H1 (cell line): ENCODE results near the gene WDR35. TPM values are rescaled to one million over a fixed set of nuclear protein-coding genes. Genes with fewer than 3 reads are reported as not detected.

ENCODE experiments used
- ASH2L ChIP-seq: fragments of 200-600, 300-600 bp; sonication (generic); IDR thresholded peaks from one replicate; pipeline ENCODE4 v1.7.1; 2017; ENCODE audit warnings: low read length
- ATF2 ChIP-seq: IDR thresholded peaks from 2 replicates; pipeline ENCODE4 v1.6.1; 2012; ENCODE audit warnings: low read length, inconsistent platforms
- CEBPB ChIP-seq: IDR thresholded peaks from 2 replicates; pipeline ENCODE4 v1.6.1; 2012; ENCODE audit warnings: low read depth, low read length
- CHD1 ChIP-seq: IDR thresholded peaks from 2 replicates; pipeline ENCODE4 v1.6.1; 2012; ENCODE audit warnings: low read depth, low read length, improper control_type of control experiment
- CHD2 ChIP-seq: IDR thresholded peaks from 2 replicates; pipeline ENCODE4 v1.6.1; 2012; ENCODE audit warnings: low read length, improper control_type of control experiment
- CTBP2 ChIP-seq: IDR thresholded peaks from 2 replicates; pipeline ENCODE4 v1.7.0; 2011; ENCODE audit warnings: borderline replicate concordance, mild to moderate bottlenecking, moderate library complexity, mixed read lengths, low read length; ENCODE audit not compliant: insufficient read depth, insufficient read length
- EZH2 ChIP-seq: fragments of 200-600 bp; sonication (generic); IDR thresholded peaks from 2 replicates; pipeline ENCODE4 v1.7.1; 2012; ENCODE audit warnings: low read depth, mild to moderate bottlenecking, moderate library complexity, low read length, inconsistent platforms; ENCODE audit not compliant: severe bottlenecking
- FOSL1 ChIP-seq: IDR thresholded peaks from 2 replicates; pipeline ENCODE4 v1.6.1; 2011; ENCODE audit warnings: mild to moderate bottlenecking, low read depth, low read length, moderate library complexity; ENCODE audit not compliant: insufficient read depth
- KDM1A ChIP-seq: fragments of 200-600, 300-600 bp; sonication (generic); IDR thresholded peaks from 2 replicates; pipeline ENCODE4 v1.7.1; 2016; ENCODE audit warnings: mild to moderate bottlenecking, low read length, borderline replicate concordance
- KDM5A ChIP-seq: fragments of 200-600 bp; IDR thresholded peaks from 2 replicates; pipeline ENCODE4 v1.7.1; 2012; ENCODE audit warnings: mild to moderate bottlenecking, low read length, inconsistent platforms, mixed read lengths
- NANOG ChIP-seq: IDR thresholded peaks from 2 replicates; pipeline ENCODE4 v1.6.1; 2011; ENCODE audit warnings: low read length, low read depth, mild to moderate bottlenecking, inconsistent platforms; ENCODE audit not compliant: insufficient read depth, poor library complexity, severe bottlenecking
- NRF1 ChIP-seq: IDR thresholded peaks from 2 replicates; pipeline ENCODE4 v1.6.1; 2011; ENCODE audit warnings: mild to moderate bottlenecking, low read depth, low read length, improper control_type of control experiment
- POLR2A ChIP-seq, 2 experiments: IDR thresholded peaks; 1 replicate in 1 of 2; 2 replicates in 1 of 2; pipeline ENCODE4 v1.6.1; 2011; ENCODE audit warnings: low read depth in 2 of 2, low read length in 2 of 2, mild to moderate bottlenecking in 2 of 2; ENCODE audit errors: control extremely low read depth in 1 of 2
- RAD21 ChIP-seq, 2 experiments: IDR thresholded peaks in 1 of 2; conservative IDR thresholded peaks in 1 of 2; 2 replicates each; pipeline ENCODE4 v1.6.1; 2011; ENCODE audit warnings: low read depth in 2 of 2, low read length in 2 of 2, improper control_type of control experiment in 1 of 2, inconsistent platforms in 1 of 2, mild to moderate bottlenecking in 1 of 2, moderate library complexity in 1 of 2
- RNF2 ChIP-seq: fragments of 200-900, 300-1000 bp; sonication (generic); IDR thresholded peaks from 2 replicates; pipeline ENCODE4 v1.7.1; 2016; ENCODE audit warnings: borderline replicate concordance, low read depth, mild to moderate bottlenecking, antibody characterized with exemption, low read length; ENCODE audit not compliant: poor library complexity, severe bottlenecking; ENCODE audit errors: missing control alignments
- RXRA ChIP-seq: IDR thresholded peaks from 2 replicates; pipeline ENCODE4 v1.6.1; 2011; ENCODE audit warnings: low read depth, mild to moderate bottlenecking, low read length, moderate library complexity; ENCODE audit not compliant: insufficient read depth
- SAP30 ChIP-seq: fragments of 300-600 bp; sonication (generic); IDR thresholded peaks from 2 replicates; pipeline ENCODE4 v1.7.1; 2012; ENCODE audit warnings: low read length, moderate library complexity, mild to moderate bottlenecking, inconsistent platforms; ENCODE audit not compliant: insufficient read depth, insufficient replicate concordance
- SP4 ChIP-seq: IDR thresholded peaks from 2 replicates; pipeline ENCODE4 v1.6.1; 2012; ENCODE audit warnings: low read length, inconsistent platforms
- USF2 ChIP-seq: IDR thresholded peaks from 2 replicates; pipeline ENCODE4 v1.6.1; 2011; ENCODE audit warnings: low read length, improper control_type of control experiment
- YY1 ChIP-seq: IDR thresholded peaks from 2 replicates; pipeline ENCODE4 v1.6.1; 2011; ENCODE audit warnings: low read depth, mild to moderate bottlenecking, low read length
- polyA plus RNA-seq, 7 experiments: library from polyadenylated mRNA; depleted of rRNA in 3 of 7; stranded (reverse) in 5 of 7; unstranded in 2 of 7; fragments of >200 nt in 5 of 7; fragments of 200-250 nt in 2 of 7; gene quantifications; 1 replicate in 5 of 7; 2 replicates in 1 of 7; 4 replicates in 1 of 7; pipeline versions ENCODE4 v1.2.1 to v1.2.3, GENCODE V29; 2011 to 2013; ENCODE audit warnings: missing spikeins in 2 of 7, mixed read lengths in 2 of 7
- total RNA-seq: library from RNA; stranded (reverse); fragmentation: NEBNext Ultra II Directional; extraction: Animal tissue kit (Norgen Biotek cat#: 25700); gene quantifications from 2 replicates; pipeline ENCODE4 v1.2.1, GENCODE V29; 2021

WDR35 gene
- total and polyA plus RNA-seq, 2 of the 8 experiments (the other 6 are each of a cell fraction or from before 2014, with no cell fraction given): 9.0 to 25.5 TPM

DNA sequence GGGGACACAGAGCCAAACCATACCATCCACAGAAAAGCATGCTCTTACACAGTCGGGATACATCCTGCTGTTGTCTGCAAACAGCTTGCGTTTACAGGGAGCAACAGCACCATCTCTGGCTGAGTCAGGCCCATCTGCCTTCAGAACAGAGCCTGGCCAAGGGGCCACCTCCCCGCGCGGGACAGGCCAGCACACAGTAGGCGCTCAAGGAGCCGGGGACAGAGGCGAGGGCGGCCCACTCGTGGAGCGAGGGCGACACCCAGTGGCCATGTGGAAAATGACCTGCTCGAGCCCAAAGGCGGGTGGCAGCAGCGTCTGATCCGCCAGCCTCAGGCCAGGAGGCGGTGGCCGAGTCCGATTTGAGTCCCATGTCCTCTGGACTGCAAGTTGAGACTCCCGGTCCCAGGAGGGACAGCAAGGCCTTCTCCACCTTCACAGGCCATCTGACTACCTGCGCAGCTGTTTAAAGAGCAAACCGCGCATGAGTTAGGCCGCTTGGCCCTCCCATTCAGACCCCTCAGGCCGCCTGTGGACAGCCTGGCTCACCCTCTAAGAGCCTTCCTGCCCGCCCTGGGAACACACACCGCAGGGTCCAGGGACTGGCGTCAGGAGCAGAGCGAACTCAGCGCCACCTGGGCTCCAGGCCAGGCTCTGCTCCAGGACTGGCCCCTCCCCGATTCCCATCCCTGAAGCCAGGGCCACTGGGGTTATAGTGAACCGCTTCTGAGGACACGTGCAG, 126.4 kb downstream of the WDR35 start (continued):
- no peak for TF ChIP-seq USF2
- no peak for TF ChIP-seq SAP30
- TF ChIP-seq RXRA: no peak
- TF ChIP-seq YY1: peak; percentile 53; the same call in 1 of the 2 replicates
- TF ChIP-seq ASH2L: peak; percentile 77
- TF ChIP-seq RAD21 (IDR thresholded peaks at IDR 0.05 in 1 of 2, conservative IDR thresholded peaks at IDR 0.05 in 1 of 2; ENCODE audit: low read depth in 2 of 2, low read length in 2 of 2): peak; percentile 99 to 100
- no peak for TF ChIP-seq SP4
- no peak; the same call in 1 of the 2 replicates for TF ChIP-seq KDM5A
- TF ChIP-seq RNF2: no peak
- no peak for TF ChIP-seq CHD2
- TF ChIP-seq KDM1A: peak; percentile 74
- TF ChIP-seq NRF1: 0 out of 2 replicates have a peak, but pooled peaks have one; percentile 11
- TF ChIP-seq CTBP2: no peak
- TF ChIP-seq NANOG: peak; percentile 39
- TF ChIP-seq CHD1: no peak
- TF ChIP-seq EZH2: no peak
- TF ChIP-seq CEBPB: 0 out of 2 replicates have a peak, but pooled peaks have one; percentile 16
- TF ChIP-seq FOSL1: no peak
- no peak; a peak in 1 of 3 replicates for TF ChIP-seq POLR2A (IDR thresholded peaks at IDR 0.05; ENCODE audit: control extremely low read depth in 1 of 2, low read depth in 2 of 2, low read length in 2 of 2)
- 0 out of 2 replicates have a peak, but pooled peaks have one; percentile 34 for TF ChIP-seq ATF2
